Iris pigment epithelial cell (primary cell): ENCODE results near the gene HAUS8.

Source experiments
- DNase-seq: peaks from one replicate; pipeline ENCODE4 v3.0.0-alpha.2; 2011; ENCODE audit warnings: low read depth

Gene HAUS8

DNA sequence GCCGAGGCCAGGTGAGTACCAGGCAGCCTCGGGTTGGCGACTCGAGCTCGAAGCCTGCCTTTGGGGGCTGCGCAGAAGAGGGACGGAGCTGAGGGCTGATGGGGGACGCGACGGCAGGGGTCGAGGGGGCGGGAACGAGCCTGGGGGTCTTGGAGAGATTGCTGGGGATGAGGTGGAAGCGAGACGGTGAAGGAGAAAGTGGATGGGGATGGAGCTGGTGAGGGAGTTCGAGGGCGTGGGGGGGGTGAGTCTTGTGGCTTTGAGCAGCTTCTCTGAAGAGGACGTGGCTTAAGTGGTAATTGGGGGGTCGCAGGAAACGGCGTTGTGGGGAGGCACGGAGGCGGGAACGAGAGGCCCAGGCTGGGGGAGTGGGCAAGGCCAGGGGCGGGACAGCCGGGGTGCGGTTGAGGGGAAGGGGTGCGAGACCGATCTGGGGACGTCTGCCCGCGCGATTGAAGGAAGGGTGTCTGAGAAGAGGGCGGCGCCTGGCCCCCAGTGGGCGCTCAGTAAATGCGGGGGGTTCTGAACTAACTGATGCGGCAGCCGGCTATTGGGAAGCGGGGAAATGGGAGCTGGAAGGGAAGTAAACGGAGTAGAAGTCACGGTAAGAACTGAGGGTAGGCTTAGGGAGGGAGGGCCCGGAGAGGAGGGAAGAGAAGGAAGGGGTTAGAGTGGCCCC lies 751 bp upstream of the HAUS8 start:
- peak; percentile 33 for DNase-seq

DNA sequence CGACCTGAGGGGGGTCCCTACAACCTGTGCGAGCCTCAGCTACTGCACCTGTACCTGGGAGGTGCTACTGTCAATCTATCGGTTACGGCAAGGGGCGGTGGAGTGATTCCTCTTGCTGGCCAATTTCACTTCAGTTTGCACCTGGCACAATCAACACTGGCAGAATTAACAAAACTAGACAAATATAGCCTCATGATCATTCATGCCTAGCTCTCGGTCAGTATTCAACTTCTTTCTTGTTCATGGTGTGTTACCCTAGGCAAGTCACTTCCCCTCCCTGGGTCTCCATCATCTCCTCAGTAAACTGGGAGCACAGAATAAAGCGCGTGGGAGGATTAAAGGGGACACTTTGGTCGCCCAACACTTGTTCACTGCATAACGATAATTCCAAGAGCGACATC lies 618 bp downstream of the HAUS8 start:
- no peak for DNase-seq

GRCh38 chr19:17073869-17074633 lies 1.2 kb downstream of the HAUS8 start:
- peak; percentile 35 for DNase-seq

- no peak for DNase-seq
Observed at GRCh38 chr19:17070912-17071311, 4.3 kb downstream of the HAUS8 start.

- no peak for DNase-seq
Observed at GRCh38 chr19:17070421-17070820, 4.8 kb downstream of the HAUS8 start.

DNA sequence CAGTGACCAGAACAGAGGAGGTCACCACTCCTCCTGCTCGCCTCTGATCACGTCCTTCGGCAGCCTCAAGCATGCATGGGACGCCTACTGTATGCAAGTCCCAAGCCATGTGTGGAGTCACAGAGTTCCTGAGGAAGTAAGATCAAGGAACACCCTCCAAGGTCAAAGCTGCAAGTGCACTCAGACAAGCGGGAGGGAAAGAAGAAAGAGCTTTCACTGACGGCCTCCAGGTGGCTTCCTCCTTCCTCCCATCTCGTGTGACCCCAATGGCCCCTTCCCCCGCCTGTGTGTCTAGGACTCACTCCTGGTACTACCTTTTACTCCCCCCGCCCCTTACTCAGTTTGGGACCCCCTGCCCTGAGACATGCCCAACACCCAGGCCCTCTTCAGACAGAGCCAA lies 6.1 kb downstream of the HAUS8 start:
- no peak for DNase-seq

DNA sequence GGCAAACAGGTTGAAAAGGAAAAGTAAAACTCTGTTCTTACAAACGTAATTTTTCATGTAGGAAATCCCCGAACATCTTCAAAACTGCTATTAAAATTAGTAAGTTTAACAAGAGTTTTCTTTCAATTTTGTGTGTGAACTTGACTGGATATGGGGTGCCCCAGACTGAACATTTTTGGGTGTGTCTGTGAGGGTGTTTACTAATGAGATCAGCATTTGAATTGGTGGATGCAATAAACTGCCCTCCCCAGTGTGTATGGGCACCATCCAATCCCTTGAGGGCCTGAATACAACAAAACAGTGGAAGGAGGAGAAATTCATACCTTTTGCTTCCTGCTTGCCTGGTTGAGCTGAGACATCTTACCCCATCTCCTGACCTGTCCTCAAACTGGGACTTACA lies 11.8 kb downstream of the HAUS8 start:
- DNase-seq, result no peak

DNA sequence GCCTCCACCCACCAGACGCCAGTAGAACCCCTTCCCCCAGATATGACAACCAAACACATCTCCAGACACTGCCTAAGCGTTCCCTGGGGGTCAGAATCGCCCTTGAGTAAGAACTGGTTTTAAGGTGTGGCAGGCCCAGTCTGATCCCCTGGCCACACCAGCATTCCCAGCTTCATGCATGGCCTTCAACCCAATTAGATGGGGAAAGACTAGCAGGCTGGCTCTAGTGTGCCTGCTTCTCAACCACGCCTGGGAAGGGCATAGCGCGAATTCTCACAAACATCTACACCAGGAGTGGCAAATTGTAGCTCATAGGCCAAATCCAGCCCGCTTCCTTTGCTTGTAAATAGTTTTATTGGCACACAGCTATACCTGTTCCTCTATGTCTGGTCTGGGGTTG lies 13.6 kb downstream of the HAUS8 start:
- no peak for DNase-seq

- no peak for DNase-seq
Observed at GRCh38 chr19:17061205-17061604, 14.0 kb downstream of the HAUS8 start.

DNA sequence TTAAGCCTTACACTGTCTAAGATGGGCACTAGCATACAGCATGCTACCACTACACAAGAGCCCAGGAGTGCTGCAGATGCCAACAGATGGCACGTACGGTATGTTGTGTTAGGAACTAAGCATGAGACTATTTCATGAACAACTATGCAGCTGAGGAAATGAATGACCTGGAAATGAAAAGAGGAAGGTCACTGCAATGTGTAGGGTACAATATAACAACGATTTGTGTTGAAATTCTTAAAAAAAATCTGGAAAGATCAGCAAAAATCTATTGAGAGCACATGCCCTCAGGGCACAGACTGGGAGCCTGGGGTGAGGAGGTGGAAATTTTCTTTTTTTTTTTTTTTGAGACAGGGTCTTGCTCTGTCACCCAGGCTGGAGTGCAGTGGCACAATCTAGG lies 14.4 kb downstream of the HAUS8 start:
- no peak for DNase-seq

DNA sequence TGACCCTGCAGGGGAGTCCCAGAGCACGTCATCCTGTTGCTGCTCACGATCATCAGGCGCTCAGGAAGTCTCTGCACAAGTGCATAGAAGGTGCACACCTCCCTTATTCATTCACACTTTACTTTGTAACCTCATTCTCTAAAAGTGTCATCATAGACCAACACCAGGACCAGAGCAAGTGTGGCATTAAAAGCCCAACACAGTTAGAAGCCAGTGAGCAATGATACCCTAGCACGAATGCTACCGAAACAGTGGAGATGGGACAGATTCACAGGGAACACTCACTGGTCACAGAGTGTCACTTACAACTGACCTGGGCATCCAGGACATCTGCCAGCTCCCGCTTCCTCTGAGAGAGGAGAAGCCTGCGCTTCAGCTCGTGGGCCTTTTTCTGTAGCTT lies 17.0 kb downstream of the HAUS8 start:
- DNase-seq, result peak; percentile 29

DNA sequence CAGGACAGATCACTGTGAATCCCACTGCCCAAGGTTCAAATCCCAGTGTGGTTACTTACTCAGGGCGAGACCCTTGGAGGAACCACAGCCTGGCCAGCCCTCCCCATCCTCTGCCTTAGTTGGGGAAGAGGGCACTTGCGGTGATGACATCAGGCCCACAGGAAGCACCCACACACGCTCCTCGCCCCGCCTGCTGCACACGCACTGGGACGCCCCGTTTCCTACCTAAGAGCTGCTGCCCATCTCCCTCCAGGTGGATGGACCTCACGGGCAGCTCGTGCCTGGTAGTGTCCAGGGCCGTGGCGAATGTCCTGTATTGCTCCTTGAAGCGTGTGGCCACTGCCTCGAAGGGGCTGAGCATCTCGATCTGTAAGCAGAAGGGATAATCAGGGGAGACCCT lies 19.6 kb downstream of the HAUS8 start:
- no peak for DNase-seq

DNA sequence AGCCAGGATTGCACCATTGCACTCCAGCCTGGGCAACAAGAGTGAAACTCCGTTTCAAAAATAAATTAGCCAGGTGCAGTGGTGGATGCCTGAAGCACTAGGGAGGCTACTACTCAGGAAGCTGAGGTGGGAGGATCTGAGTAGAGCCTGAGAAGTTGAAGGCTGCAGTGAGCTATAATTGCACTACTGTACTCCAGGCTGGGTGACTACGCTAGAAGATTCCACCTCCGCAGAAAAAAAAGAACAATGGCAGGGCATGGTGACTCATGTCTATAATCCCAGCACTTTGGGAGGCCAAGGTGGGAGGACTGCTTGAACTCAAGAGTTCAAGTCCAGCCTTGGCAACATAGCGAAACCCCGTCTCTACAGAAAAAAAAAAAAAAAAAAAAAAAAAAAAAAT lies 20.5 kb downstream of the HAUS8 start:
- no peak for DNase-seq

GRCh38 chr19:17052439-17052838 lies 22.8 kb downstream of the HAUS8 start:
- DNase-seq, result peak; percentile 60

DNA sequence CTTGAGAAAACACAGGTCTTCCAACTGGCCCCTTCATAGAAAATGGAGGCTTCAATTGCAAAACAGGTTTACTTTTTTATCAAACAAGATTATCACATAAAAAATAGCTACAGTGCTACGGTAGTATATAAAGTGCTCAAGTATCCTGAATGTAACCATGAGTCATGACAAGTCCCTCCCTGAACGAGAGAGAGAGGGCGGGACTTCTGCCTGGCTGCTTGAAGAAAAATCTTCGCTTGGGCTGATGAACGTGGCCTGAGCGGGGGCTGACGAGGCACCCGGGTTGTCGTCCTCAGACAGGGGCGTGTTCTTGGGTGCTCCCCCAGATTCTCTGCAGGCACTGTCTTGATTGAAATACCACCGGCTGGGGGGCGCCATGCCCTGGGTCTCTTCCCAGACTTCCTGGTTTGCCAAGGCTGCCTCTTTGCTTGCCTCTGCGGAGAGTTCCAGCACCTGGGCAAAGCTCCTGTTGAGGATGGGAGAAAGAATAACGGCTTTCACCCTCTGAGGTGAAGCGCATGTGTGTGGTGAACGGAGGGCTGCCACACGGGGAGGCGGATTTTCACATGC lies 25.5 kb downstream of the HAUS8 start:
- DNase-seq, result peak; percentile 83

DNA sequence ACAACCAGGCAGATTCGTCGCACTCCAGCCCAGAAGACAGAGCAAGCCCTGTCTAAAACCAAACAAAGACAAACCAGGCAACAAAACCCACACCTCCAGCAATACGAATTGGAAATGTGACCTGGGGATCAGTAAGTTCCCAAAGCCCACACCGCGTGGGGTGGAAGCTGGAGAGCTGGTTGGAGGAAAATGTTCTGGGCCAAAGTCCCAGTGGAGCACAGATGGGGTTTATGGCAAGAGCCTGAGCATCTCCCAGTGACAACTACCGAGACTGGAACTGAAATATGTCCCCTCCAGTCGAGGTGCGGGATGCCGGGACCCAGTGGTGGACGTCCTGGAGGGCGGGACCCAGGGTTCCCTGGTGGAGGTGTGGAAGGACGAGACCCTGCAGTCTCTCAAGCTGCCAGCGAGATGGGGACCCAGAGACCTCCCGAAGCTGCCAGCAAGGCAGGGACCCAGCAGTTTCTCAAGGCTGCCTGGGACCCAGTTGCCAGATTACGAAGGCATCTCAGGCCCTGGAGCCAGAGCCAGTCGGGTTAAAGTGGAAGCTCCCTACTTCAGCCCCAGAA lies 26.3 kb downstream of the HAUS8 start:
- no peak for DNase-seq

DNA sequence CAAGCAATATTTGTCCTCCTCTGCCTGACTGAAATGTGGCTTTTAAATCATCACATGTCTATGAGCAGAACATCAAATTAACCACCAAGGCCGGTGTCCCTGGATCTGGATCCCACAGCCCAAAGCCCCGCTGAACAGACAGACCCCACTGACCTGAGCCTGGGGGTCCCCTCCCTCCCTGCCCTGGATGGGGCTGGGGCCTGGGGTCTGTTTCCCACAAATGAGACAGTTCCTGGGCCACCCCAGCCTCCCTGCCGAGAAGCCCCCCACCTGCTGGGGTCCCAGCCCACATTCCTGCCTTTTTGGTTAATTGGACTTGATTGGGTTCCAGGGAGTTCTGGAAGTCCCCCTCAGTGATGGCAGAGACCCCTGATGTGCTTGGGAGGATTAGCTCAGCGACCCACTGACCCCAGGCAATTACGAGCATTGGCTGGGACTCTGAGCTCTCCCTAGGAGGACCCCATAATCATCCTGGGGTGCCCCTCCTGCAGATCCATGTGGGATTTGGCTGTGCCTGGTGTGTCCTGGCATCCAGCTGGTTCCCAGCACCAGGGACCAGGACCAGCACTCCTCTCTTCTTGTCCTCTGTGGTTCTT lies 29.2 kb downstream of the HAUS8 start:
- no peak for DNase-seq

DNA sequence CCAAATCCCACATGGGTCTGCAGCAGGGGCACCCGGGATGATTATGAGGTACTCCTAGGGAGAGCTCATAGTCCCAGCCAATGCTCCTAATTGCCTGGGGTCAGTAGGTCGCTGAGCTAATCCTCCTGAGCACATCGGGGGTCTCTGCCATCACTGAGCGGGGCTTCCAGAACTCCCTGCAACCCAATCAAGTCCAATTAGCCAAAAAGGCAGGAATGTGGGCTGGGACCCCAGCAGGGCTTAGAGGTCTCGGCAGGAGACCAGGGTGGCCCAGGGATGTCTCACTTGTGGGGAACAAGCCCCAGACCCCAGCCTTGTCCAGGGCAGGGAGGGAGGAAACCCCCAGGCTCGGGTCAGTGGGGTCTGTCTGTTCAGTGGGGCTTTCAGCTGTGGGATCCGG lies 31.5 kb downstream of the HAUS8 start:
- DNase-seq, result no peak

DNA sequence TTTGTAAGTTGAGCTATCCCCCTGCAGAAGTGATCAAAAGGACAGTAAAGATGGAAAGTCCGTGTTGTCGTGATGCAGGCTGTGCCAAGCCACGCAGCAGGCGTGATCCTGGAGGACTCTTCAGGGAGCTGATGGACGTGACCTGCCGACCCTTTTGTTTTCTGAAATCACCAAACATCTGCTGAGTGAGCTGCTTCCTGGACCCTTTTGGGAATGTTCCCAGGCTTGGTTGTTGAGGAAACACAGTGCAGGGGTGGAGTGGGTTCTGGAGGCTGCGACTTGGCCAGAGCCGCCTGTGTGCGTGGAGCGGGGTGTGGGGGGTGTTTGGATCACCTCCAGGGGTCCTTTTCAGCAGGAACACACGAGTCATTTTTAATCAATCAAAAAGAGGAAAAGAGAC lies 33.3 kb downstream of the HAUS8 start:
- DNase-seq, result no peak

- no peak for DNase-seq
Observed at GRCh38 chr19:17037966-17038500, 37.2 kb downstream of the HAUS8 start.

GRCh38 chr19:17037184-17037583 lies 38.1 kb downstream of the HAUS8 start:
- DNase-seq, result no peak

DNA sequence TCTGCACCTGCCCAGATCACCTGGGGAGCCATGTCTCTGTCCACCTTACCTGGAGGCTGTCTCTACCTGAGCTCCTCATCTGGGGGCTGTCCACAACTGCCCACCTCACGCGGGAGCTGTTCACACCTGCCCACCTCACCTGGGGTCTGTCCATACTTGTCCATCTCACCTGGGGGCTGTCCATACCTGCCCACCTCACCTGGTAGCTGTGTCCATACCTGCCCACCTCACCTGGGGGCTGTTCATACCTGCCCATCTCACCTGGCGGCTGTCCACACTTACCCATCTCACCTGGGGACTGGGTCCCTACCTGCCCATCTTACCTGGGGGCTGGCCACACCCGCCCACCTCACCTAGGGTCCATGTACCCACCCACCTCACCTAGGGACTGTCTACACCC lies 38.6 kb downstream of the HAUS8 start:
- no peak for DNase-seq
